NCI-H1694 treated with DMSO at 0.1 percent for 48 hours (cell line): ENCODE data around the gene INPP5E.

Experiments used
- DNase-seq: peaks from one replicate; lab custom pipeline; 2025; lab: John Stamatoyannopoulos, UW

The INPP5E gene

DNA sequence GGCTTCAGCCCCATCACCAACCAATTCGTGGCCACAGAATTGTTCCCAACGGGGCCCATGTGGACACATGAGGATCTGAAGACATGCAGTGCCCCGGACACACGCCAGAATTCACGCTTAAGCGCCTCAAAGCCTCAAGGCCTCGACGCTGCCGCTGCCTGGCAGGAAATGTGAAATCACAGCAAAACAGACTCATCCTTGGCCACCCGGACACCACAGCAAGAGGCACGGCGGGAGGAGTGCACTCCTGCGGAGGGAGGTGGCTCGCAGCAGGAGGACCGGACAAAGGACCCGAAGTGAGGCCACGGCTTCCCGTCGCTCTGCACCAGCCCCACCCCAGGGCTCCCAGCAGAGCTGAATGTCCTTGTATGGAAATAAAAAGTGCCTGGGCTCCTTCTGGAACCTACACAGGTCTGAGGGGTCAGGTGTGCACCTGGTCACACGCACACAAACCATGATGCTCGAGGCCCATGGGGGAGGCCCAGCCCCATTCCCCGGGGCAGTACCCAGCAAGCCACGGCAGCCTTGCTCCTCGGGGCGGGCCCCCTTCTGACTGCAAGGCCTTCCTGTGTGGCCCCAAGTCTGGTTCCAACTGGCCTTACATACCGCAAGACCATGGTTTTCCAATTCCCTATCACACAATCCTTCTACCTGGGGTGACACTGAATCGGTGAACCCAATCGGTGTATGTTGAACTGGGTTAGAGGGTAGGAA lies 33.2 kb upstream of the INPP5E start:
- no peak for DNase-seq

DNA sequence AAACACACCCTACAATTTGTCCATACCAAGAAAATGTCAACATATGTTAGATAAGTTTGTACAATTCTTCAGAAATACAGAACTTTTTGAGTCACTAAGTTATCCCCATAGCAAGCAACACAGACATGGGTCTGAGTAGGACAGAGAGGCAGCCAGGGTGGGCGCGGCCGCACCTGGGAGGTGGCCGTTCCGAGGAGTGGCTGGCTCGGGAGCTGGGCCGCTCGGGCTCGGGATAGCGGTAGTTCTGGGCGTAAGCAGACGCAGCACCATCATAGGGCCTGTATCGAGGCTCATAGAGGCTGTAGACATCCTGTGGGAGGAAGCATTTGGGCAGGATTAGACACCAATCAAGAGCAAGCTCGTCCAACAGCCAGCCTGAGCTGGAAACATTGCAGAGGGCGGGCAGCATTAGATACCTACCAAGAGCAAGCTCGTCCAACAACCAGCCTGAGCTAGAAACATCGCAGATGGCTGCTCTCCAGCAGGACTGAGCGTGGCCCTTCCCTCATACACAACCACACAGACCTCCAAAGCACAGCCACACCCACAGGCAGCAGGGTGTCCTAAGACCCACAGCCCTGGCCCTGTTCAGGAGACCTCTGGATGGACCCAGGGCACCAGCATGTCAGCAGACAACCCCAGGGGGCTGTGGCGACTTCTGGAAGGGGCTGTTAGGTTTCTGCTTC lies 32.3 kb upstream of the INPP5E start:
- no peak for DNase-seq

DNA sequence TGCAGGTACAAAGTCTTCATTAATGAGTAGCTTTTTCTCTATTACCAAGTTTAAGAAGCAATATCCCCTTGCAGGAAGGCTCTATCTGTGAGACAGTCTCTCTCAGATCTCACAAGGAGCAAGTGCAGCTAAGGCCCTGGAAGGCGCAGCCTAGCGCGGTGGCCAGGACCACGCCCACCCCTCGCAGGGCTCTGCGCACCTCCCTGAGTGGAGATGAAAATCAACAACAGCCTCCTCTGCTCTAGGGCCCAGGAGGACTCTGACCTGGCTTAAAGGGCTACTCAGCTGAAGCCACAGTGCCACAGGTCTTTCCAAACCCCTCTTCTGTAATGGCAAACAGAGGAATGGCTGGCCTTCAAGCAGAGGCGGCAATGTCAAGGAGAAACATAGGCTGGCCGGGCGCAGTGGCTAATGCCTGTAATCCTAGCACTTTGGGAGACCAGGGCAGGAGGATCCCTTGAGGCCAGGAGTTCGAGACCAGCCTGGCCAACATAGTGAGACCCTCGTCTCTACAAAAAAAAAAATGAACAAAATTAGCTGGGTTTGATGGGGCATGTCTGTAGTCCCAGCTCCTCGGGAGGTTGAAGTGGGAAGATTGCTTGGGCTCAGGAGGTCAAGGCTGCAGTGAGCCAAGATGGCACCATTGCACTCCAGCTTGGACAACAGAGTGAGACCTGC lies 31.3 kb upstream of the INPP5E start:
- DNase-seq: no peak

DNA sequence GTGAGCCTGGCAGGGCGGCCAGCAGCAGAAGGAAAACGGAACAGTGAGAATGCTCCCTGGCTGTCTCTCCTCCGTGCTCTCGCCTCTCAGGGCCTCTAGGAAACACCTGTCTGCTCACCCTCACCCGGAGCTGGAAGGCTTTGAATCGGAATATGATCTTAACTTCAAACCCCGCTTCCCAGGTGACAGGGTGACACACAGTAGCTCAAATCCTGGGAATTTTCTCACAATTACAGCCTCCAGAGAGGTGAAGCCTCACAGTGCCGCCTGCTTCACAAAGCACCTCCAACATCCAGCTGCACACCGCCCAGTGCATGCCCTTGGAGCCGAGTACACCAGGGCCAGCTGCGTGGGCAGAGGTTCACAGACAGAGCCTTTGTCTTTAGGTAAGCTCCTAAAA lies 30.7 kb upstream of the INPP5E start:
- no peak for DNase-seq

DNA sequence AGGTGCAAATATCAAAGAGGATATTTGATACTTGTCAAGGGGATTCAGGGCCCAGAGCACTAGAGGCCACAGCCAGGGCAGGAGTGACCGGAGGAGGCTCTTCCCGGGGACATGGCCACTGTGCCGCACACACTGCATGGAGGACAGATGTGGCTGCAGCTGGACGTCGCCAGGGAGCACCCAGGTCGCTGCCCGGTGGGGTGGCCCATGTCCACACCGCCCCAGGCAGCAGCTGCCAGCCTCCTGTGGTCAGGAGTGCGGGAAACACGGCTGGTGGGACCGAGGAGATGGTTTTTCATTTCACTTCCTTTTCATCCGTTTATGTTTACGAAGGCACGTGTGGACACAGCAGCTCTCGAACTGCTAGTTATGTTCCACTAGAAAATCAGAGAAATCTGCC lies 28.1 kb upstream of the INPP5E start:
- no peak for DNase-seq

DNA sequence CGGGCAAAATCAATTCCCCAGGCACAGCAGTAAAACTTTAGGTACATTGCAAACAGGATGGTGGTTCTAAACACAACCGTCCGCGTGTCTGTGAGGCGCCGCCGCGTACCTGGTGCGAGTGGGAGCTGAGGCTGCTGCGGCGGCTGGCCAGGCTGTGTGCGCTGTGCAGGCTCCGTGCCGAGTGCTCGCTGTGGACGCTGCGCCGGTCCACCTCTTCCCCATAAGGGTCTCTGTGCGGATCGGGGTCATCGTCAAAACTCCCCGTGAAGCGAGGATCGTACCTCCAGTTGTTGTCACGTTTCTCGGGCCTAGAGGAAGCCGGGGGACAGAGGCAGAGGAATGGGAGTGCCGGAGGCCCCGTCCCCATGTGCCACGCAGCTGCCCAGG lies 26.5 kb upstream of the INPP5E start:
- no peak for DNase-seq

DNA sequence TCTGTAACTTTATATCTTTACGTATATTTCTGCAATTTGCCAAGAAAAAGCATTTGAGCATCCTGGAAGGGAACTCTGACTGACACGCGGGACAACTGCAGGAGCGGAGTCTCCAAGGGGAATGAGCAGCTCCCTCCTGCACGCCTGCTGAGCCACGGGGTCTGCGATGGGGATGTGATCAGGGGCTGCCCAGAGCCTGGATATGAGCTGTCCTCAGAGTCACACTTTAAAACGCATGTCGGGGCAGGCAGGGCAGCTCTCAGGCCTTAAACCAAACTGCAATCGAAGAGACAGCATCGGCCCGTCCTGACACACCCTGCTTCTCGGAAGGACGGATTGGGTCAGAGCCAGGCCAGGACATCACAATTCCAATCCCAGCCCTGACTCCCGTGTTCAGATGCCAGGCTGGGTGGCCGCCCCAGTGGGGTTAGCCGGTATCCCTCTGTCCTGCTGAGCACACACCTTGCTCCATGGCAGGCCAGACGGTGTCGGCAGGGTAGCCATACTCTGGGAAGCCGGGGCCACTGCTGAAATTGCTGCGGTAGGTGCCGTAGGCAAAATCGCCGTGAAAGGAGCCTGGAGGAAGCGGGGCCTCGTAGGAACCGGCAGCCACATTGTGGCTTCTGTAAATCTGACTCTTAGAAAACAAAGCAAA lies 26.0 kb upstream of the INPP5E start:
- no peak for DNase-seq

DNA sequence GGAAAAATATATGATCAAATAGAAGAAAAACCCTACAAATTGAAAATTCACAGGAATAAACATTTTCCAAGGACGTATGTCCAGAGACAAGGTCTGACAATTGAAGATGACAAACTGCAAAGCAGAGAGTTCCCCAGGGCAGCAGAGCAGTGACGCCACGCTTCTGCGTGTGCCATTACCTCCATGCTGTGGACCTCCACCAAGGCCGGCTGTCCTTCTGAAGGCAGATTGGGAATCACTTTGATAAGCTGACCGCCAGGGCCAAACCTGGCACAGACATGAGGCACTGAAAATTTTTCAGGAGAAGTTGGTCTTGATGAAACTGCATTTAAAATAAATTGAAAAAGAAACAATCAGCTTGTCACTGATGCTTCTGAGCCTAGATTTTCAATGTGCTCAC lies 24.6 kb upstream of the INPP5E start:
- no peak for DNase-seq

DNA sequence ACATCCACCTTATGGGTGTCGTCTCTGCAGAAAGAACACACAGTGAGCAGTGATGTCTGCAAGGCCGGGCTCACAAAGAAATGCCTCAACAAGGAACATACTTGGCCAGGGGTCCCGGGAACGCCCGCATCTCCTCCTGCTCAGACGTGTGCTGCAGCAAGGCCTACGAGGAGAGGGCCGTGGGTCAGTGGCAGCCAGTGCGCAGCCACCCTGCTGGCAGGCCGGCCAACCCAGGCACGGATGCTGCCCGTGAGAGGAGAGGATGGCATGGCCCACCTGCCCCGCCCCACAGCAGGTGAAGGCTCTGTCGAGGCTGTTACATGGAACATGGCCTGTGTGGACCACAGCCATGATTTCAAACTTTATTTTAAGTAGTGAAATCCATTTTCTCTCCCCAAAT lies 23.9 kb upstream of the INPP5E start:
- no peak for DNase-seq

DNA sequence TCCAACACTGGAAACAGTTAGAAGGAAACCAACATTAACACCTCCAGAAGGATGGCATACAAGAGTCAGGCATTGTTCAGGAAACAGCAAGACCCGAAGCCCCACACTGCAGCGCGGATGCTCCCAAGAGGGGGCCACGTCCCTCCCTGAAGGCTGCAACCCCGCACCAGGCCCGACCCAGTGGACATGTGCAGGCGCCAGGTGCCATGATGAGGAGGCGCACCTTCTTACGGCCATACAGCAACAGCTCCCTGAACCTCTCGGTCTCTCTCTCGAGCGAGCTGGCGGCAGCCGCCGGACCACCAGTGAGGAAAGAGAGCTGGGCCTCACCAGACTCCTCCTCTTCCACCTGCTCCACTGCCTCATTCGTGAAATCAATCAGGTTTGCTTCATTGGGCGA lies 23.0 kb upstream of the INPP5E start:
- DNase-seq: no peak

DNA sequence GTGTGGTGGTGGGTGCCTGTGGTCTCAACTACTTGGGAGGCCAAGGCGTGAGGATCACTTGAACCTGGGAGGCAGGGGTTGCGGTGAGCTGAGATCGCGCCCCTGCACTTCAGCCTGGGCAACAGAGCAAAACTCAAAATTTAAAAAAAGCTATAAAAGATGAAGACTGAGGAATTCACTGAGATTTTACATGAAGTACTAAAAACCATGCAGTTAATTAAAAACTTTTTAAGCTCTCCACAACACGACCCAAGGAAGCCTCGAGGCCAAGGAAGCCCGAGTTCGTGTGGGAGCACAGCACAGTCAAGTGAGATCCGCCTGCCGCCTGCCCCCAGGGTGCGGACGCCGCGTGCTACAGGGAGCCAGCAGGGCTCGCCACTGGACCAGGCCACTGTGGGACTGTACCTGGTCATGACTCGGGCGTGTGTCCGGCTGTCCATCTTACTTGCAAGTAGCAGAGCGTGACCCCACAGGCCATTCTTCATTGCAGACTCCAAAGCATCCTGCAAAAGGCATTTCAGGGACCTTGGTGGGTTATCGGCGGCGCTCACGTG lies 21.2 kb upstream of the INPP5E start:
- DNase-seq: no peak

DNA sequence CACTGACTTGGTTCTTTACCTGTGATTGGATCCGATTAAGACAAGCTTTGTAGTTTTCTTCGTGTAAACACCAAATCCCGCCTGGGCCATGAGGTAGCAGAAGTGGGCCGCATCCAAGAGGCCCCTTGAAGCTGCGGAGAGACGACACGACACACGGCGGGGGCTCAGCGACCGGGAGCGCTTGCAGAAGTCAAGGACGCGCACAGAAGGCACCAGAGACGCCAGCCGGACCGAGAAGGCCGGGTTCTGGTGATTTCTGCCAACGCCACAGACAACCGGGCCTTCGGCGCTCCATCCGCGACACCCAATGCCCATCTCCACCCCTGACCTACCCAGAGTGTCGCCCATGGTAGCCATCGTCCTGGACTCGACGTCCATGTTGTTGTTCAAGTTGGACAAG lies 19.8 kb upstream of the INPP5E start:
- no peak for DNase-seq

DNA sequence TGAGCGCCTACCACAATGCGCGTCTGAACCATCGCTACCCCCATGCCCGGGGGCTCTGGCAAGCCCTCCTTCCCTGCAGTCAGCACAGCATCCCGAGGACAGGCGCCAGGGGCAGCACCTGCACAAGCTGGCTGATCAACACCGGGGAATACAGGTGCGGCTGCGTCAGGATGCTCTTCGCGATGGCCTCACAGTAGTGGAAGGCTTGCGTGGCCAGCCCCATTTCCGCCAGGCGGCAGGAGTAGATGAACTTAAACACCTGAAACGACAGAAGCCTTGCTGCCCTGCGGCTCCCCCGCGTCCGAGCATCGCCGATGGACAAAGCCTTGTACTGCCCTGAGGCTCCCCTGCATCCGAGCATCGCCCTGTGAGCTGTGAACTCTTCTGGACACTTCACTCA lies 17.7 kb upstream of the INPP5E start:
- no peak for DNase-seq

DNA sequence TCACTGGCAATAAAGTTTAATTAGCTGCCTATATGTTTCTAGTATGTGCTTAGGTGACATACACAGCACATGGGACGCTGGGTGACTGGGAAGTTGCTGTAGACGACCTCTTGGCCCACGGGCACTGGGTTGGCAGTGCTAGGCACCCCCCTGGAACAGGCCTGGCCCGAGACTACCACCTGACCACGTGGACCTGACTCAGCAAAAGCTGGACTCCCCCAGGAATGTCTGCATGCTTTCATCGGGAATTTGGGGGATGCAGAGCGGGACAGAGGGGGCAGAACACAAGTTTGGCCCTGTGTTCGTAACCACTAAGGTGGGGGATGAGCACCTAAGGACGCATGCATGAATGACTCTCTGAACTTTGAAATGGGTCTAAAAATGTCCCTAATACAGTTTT lies 16.6 kb upstream of the INPP5E start:
- DNase-seq: no peak

DNA sequence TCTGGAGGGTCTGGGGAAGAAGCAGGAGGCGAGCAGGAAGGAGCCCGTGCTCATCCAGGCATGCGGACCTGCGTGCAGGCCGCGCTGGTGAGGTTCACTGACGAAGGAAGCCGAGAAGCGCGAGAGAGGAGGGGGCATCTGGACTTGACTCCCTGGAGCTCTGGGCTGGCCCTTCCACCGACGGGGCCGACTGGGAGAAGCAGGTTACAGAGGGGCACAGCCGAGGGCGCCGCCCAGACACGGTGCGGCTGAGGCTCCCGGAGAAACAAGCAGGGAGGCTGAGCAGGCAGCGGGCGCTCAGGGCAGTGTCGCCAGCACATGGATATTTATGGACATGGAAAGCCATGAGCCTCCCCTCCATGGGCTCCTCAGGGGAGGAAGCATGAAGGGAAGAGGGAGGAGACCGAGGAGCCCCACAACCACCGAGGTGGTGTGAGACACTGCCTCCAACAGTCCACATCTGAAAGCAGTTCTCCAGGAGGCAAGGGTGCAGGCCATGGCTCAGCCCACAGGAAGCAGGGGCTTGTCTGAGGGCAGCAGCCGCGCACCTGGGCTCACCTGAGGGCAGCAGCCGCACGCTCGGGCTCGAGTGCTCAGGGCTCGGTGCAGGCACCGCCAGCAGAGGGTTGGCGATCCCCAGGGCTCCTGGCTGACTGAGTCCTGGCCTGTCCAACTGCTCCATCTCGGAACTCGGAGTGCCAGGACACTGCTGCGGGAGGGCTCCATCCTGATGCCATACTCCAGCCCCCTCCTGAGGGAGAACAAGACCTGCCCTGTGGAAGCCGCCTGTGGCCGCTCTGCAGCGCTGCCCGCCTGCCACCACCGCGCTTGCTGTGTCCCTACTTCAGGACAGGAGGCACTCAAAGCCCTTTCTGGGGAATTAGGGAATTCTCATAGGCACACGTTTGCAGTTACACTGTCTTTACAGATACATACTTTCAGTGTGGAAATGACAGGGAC lies 15.7 kb upstream of the INPP5E start:
- no peak for DNase-seq

DNA sequence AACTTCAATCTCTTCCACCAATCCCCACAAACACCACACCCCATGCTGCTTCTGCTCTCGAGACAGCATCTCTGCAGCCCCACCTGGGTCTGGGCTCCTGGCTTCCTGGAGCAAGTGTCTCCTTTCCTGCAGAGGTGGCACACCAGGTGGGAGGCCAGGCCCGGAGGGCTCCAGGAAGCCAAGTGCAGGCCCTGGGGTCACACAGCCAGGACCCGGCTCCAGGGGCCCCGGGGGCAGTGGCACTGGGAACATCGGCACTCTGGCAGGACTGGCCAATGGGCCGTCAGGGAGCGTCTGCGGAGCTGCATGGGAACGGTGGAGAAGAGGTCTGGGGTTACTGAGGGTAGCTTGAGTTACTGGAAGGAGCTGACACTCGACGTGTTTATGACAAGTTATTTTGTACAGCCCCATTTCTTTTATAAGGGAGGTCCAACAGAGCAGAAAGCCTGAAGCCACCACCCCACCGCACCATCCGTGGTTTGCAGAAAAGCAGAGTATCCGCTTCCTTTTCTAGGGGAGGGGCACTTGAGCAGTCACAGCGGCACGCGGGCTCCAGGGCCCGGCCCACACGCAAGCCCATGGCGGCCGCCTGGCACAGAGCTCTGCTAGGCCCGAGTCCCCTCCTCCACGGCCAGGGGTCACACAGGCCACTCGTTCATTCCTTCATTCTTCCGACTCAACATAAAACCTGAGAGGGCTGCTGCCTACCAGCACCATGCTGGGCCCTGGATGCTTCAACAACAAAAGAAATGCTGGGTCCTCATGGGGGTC lies 14.6 kb upstream of the INPP5E start:
- DNase-seq: no peak

DNA sequence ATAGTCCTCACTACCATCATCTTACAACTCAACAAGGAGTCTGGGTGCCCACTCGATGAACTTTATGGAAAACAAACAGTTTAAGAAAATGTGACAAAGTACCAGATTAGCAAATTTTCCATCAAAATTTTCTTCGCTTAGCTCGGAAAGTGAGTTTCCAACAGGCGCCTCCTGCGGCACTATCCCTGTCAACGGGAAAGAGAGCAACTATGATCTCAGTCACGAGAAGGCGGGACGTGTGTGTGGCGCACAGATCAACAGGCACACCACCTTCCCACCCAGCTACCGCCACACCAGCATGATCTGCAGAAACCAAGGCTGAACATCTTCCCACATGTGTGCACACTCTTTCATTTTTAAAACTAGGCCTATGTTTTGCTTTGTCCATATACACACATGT lies 13.7 kb upstream of the INPP5E start:
- DNase-seq: no peak

DNA sequence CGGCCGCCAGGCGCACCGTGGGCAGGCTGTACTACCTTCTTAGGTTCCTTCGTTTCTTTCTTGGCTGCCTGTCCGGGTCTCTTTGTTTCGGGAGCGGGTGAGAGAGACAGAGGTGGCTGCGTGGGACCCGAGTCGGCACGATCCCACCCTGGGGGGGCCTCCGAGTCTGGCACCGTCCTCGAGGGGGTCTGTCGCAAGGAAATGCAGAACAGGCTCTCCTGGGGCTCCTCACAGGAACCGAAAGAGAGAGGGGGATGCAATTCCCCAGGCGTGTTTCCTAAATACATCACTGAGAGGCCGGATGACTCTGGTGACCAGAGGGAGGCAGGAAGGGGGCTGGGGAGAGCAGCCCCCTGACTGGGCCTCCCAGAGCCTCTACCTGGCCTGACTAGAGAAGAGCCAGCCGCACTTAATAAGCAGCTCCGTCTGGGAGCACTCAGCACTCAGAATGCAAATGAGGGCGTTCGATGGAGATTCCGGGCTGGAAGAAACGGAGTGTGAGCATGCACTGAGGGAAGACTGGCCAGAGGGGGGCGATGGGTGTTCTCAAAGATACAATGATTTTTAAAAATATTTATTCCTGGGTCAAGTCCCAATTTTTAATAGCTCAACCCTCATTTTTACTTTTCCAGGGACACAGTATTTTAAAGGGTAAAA lies 11.7 kb upstream of the INPP5E start:
- no peak for DNase-seq

DNA sequence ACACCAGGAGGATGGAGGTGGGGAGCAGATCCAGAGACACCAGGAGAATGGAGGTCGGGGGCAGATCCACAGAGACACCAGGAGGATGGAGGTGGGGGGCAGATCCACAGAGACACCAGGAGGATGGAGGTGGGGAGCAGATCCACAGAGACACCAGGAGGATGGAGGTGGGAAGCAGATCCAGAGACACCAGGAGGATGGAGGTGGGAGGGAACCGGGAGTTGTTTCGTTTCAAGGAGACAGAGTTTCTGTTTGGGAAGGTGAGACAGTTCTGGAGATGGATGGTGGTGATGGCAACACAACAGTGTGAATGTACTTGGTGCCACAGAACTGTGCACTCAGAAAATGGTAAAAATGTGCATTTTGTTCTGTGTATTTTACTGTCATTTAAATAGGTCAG lies 9.0 kb upstream of the INPP5E start:
- no peak for DNase-seq

DNA sequence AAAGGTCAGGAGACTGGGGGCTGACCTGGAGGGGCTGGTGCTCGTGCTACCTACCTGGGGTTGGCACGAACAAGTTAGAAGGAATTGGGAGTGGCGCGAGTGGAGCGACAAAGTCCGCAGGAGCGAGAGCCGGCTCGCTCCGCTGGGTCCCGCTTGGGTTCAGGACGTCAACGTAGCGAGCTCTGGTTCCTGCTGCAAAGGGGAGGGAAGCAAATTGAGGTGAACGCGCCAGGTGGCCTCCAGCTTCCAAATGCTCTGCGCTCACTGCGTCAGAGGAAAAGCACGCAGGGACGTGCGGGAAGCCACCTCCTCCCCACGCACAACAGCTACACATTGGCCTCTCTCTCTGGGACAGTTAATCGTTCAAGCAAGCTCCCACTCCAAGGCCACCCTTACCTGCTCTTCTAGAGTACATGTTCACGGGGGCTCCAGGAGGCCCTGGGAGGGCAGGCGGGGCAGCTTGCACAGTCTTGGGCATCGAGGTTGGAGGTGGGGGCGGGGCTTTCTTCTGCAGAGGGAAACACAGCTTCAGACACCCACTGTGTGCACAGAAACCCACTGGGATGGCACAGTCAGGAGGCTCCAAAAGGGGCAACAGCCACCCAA lies 7.6 kb upstream of the INPP5E start:
- no peak for DNase-seq
